Panc1 (cell line): ENCODE results near the gene TBC1D22A.

ENCODE experiments used
- CTCF ChIP-seq: fragments of 450-650 bp; IDR thresholded peaks from 2 replicates; pipeline ENCODE4 v1.5.1; 2017; ENCODE audit warnings: mild to moderate bottlenecking
- POLR2AphosphoS5 ChIP-seq: IDR thresholded peaks from 2 replicates; pipeline ENCODE4 v1.6.1; 2012; ENCODE audit warnings: mild to moderate bottlenecking, low read depth, low read length, moderate library complexity
- SIN3A ChIP-seq: IDR thresholded peaks from 2 replicates; pipeline ENCODE4 v1.6.1; 2012; ENCODE audit warnings: low read depth, mild to moderate bottlenecking, low read length, moderate library complexity, borderline replicate concordance; ENCODE audit not compliant: insufficient read depth

GRCh38 chr22:47112582-47112965, 350.1 kb downstream of the TBC1D22A start:
- no peak for TF ChIP-seq CTCF
- no peak for TF ChIP-seq SIN3A
- TF ChIP-seq POLR2AphosphoS5, result no peak
